Esophagus muscularis mucosa (tissue), 4 donors: ENCODE measurements around the gene TUT4.

Experiments
- CTCF ChIP-seq, 3 experiments: fragments of 200-600 bp in 2 of 3; fragments of 450-650 bp in 1 of 3; sonication (generic) in 2 of 3; IDR thresholded peaks; one replicate each; pipeline ENCODE4 v1.5.1; 2017 to 2019; ENCODE audit warnings: antibody characterized with exemption in 3 of 3, mild to moderate bottlenecking in 2 of 3, moderate library complexity in 1 of 3
- EP300 ChIP-seq: sonication (generic); formaldehyde crosslinking; IDR thresholded peaks from one replicate; pipeline ENCODE4 v1.6.1; 2017; ENCODE audit warnings: antibody characterized with exemption
- POLR2A ChIP-seq: fragments of 450-650 bp; IDR thresholded peaks from one replicate; pipeline ENCODE4 v1.6.1; 2017; ENCODE audit warnings: antibody characterized with exemption, moderate library complexity, mild to moderate bottlenecking, low read depth
- POLR2AphosphoS5 ChIP-seq, 2 donors: sonication (generic); formaldehyde crosslinking; IDR thresholded peaks; one replicate each; pipeline ENCODE4 v1.6.1; 2017; ENCODE audit warnings: antibody characterized with exemption in 2 of 2

GRCh38 chr1:52436817-52437216 lies 116.1 kb downstream of the TUT4 start:
- TF ChIP-seq POLR2A = no peak
- TF ChIP-seq CTCF (IDR thresholded peaks at IDR 0.05) = no peak
- TF ChIP-seq POLR2AphosphoS5 (IDR thresholded peaks at IDR 0.05) = no peak
- TF ChIP-seq EP300 = no peak
